Liver (tissue), 9 donors: ENCODE results near the gene TXN. TPM values are rescaled to one million over a fixed set of nuclear protein-coding genes. Genes with fewer than 3 reads are reported as not detected.

Experiments
- DNase-seq: peaks from one replicate; pipeline ENCODE4 v3.0.0-alpha.2; 2017; ENCODE audit warnings: low spot score
- H3K27ac ChIP-seq, 2 donors: one replicate each; pipeline ENCODE4 v1.7.0; 2013; ENCODE audit warnings: inconsistent platforms in 2 of 2, low read length in 2 of 2, control low read depth in 1 of 2, low read depth in 1 of 2, mild to moderate bottlenecking in 1 of 2
- H3K27me3 ChIP-seq, 4 donors: one replicate each; pipeline versions ENCODE4 v1.6.1 to v1.7.0; 2013; ENCODE audit warnings: low read length in 3 of 4, inconsistent platforms in 1 of 4, mild to moderate bottlenecking in 1 of 4, moderate library complexity in 1 of 4; ENCODE audit not compliant: control insufficient read depth in 4 of 4, insufficient read depth in 4 of 4
- H3K36me3 ChIP-seq, 4 donors: one replicate each; pipeline versions ENCODE4 v1.6.1 to v1.7.0; 2013; ENCODE audit warnings: low read length in 3 of 4, mild to moderate bottlenecking in 3 of 4, low read depth in 1 of 4, moderate library complexity in 1 of 4; ENCODE audit not compliant: control insufficient read depth in 4 of 4, insufficient read depth in 3 of 4
- H3K4me1 ChIP-seq, 4 donors: one replicate each; pipeline versions ENCODE4 v1.6.1 to v1.7.0; 2013; ENCODE audit warnings: low read length in 3 of 4, mild to moderate bottlenecking in 3 of 4, moderate library complexity in 1 of 4; ENCODE audit not compliant: control insufficient read depth in 4 of 4, insufficient read depth in 4 of 4
- H3K4me3 ChIP-seq, 3 donors: one replicate each; pipeline versions ENCODE4 v1.6.1 to v1.7.0; 2013; ENCODE audit warnings: low read length in 3 of 3, control low read depth in 1 of 3, low read depth in 1 of 3, mild to moderate bottlenecking in 1 of 3
- H3K9ac ChIP-seq, 2 donors: one replicate each; pipeline ENCODE4 v1.7.0; 2013; ENCODE audit warnings: low read length in 2 of 2, mild to moderate bottlenecking in 2 of 2, moderate library complexity in 2 of 2, control low read depth in 1 of 2, low read depth in 1 of 2
- H3K9me3 ChIP-seq, 4 donors: one replicate each; pipeline versions ENCODE4 v1.6.1 to v1.7.0; 2013; ENCODE audit warnings: low read length in 3 of 4; ENCODE audit not compliant: control insufficient read depth in 4 of 4
- CTCF ChIP-seq: fragments of 150-350 bp; IDR thresholded peaks from 2 replicates; pipeline ENCODE4 v1.5.1; 2017; ENCODE audit warnings: improper control_type of control experiment, low read depth, low read length; ENCODE audit not compliant: missing input control
- EGR1 ChIP-seq, 2 donors: IDR thresholded peaks; 2 replicates each; pipeline ENCODE4 v1.6.1; 2016 to 2018; ENCODE audit warnings: antibody characterized with exemption in 2 of 2, low read depth in 2 of 2
- FOXA1 ChIP-seq: IDR thresholded peaks from 2 replicates; pipeline ENCODE4 v1.6.1; 2016; ENCODE audit warnings: antibody characterized with exemption
- FOXA2 ChIP-seq: IDR thresholded peaks from 2 replicates; pipeline ENCODE4 v1.6.1; 2016; ENCODE audit warnings: antibody characterized with exemption
- HNF4A ChIP-seq, 2 donors: conservative IDR thresholded peaks; 2 replicates each; pipeline ENCODE4 v1.6.1; 2016; ENCODE audit warnings: antibody characterized with exemption in 2 of 2, mild to moderate bottlenecking in 2 of 2
- JUND ChIP-seq, 2 donors: IDR thresholded peaks; 2 replicates each; pipeline ENCODE4 v1.6.1; 2016; ENCODE audit warnings: antibody characterized with exemption in 2 of 2
- NR2F2 ChIP-seq: IDR thresholded peaks from 2 replicates; pipeline ENCODE4 v1.6.1; 2016; ENCODE audit warnings: antibody characterized with exemption
- RAD21 ChIP-seq, 2 donors: IDR thresholded peaks; 2 replicates each; pipeline ENCODE4 v1.6.1; 2016; ENCODE audit warnings: antibody characterized with exemption in 2 of 2, mild to moderate bottlenecking in 2 of 2
- REST ChIP-seq: IDR thresholded peaks from 2 replicates; pipeline ENCODE4 v1.6.1; 2016; ENCODE audit warnings: antibody characterized with exemption, mild to moderate bottlenecking
- RXRA ChIP-seq, 2 donors: IDR thresholded peaks; 2 replicates each; pipeline ENCODE4 v1.6.1; 2017 to 2018; ENCODE audit warnings: antibody characterized with exemption in 2 of 2, mild to moderate bottlenecking in 1 of 2
- SP1 ChIP-seq: IDR thresholded peaks from 2 replicates; pipeline ENCODE4 v1.6.1; 2018; ENCODE audit warnings: antibody characterized with exemption, mild to moderate bottlenecking
- TAF1 ChIP-seq: conservative IDR thresholded peaks from 2 replicates; pipeline ENCODE4 v1.6.1; 2016; ENCODE audit warnings: antibody characterized with exemption, mild to moderate bottlenecking
- YY1 ChIP-seq: IDR thresholded peaks from 2 replicates; pipeline ENCODE4 v1.6.1; 2016; ENCODE audit warnings: antibody characterized with exemption, mild to moderate bottlenecking
- WGBS: extraction: QIAGEN DNeasy Blood & Tissue Kit; methylation state at CpG from one replicate; pipeline ENCODE4 v1.1.7; 2013; 5-methylcytosine and 5-hydroxymethylcytosine counted together
- polyA plus RNA-seq, 2 donors: library from polyadenylated mRNA; stranded (reverse) in 1 of 2; unstranded in 1 of 2; fragments of 200-250 nt in 1 of 2; fragments of >200 nt in 1 of 2; fragmentation: Nextera tagmentation in 1 of 2; extraction: Ambion mirVana in 1 of 2; gene quantifications; one replicate each; pipeline versions ENCODE4 v1.2.1 to v1.2.3, GENCODE V29; 2013 to 2015
- total RNA-seq, 2 donors: library from RNA; depleted of rRNA; stranded (reverse); fragments of >200 nt; gene quantifications; one replicate each; pipeline ENCODE4 v1.2.3, GENCODE V29; 2014
- TF ChIP-seq, protein P1 (sequence below): IDR thresholded peaks from 2 replicates; pipeline ENCODE4 v1.6.1; 2016; ENCODE audit warnings: antibody characterized with exemption
- TF ChIP-seq, protein P2 (sequence below): IDR thresholded peaks from 2 replicates; pipeline ENCODE4 v1.6.1; 2016; ENCODE audit warnings: antibody characterized with exemption
- donor health status: healthy.
- donor health status: healthy.
- donor health status: healthy.
- donor health status: healthy.
- donor health status: healthy.

Gene TXN
- total and polyA plus RNA-seq, 4 donors = 65.4 to 400 (median 147) TPM

- DNase-seq = no peak
- no peaks in the 10 kb centered on the region for H3K27me3 ChIP-seq
- no peak for TF ChIP-seq NR2F2
- TF ChIP-seq YY1 = no peak
- no peak for TF ChIP-seq REST
- TF ChIP-seq, protein P1, sequence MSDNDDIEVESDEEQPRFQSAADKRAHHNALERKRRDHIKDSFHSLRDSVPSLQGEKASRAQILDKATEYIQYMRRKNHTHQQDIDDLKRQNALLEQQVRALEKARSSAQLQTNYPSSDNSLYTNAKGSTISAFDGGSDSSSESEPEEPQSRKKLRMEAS = no peak
- TF ChIP-seq CTCF = no peak
- no peak for TF ChIP-seq EGR1 (IDR thresholded peaks at IDR 0.05; ENCODE audit: low read depth in 2 of 2)
- TF ChIP-seq RAD21 (IDR thresholded peaks at IDR 0.05) = no peak
- no peaks in the 10 kb centered on the region for H3K36me3 ChIP-seq
- no peaks in the 10 kb centered on the region for H3K4me1 ChIP-seq
- H3K27ac ChIP-seq = no peak overlapping the region
- no peak overlapping the region for H3K9ac ChIP-seq
- WGBS = 92% methylated on average over 1 of the region's 1 CpG
- no peaks in the 10 kb centered on the region for H3K9me3 ChIP-seq
- H3K4me3 ChIP-seq = no peak overlapping the region
Observed at GRCh38 chr9:110293248-110293647, 36.9 kb upstream of the TXN start.

DNA sequence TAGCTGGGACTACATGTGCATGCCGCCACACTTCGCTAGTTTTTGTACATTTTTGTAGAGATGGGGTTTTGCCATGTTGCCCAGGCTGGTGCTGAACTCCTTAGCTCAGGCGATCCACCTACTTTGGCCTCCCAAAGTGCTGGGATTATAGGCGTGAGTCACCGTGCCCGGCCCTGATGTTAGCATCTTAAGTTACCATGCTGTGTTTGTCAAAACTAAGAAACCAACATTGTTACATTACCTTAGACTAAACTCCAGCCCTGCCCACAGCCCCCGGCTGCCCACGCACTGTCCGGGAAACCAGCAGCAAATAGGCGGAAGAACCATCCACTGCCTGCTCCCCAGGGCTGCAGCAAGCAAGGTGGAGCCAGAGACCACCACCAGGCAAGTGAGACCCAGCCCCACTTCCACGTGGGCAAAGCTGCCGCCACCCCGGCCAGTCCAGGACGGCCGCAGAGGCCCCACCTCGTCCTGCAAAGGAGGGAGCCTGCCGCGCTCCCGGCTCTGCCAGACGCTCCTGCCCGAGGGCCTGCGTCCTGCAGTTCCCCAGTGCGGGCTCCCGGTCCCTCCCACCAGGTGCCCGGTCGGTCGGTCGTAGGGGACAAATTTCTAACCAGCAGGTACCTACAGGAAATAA is 35.7 kb upstream of the TXN start:
- H3K4me1 ChIP-seq = no peaks in the 10 kb centered on the region
- WGBS = 90% methylated on average over 28 of the region's 28 CpGs
- DNase-seq = no peak

More for the DNA sequence above, 35.7 kb upstream of the TXN start:
- Histone ChIP-seq H3K4me3 (no peak overlapping the region), H3K9ac (no peak overlapping the region), H3K36me3 (no peaks in the 10 kb centered on the region), H3K9me3 (no peaks in the 10 kb centered on the region), H3K27ac (no peak overlapping the region), H3K27me3 (no peaks in the 10 kb centered on the region)
- no peak for TF ChIP-seq FOXA1
- no peak for TF ChIP-seq NR2F2
- TF ChIP-seq FOXA2 = no peak
- TF ChIP-seq TAF1 = no peak
- TF ChIP-seq RAD21 (IDR thresholded peaks at IDR 0.05) = no peak
- TF ChIP-seq EGR1 (IDR thresholded peaks at IDR 0.05; ENCODE audit: low read depth in 2 of 2) = no peak
- TF ChIP-seq, protein P1 = no peak
- TF ChIP-seq YY1 = no peak
- no peak for TF ChIP-seq HNF4A (conservative IDR thresholded peaks at IDR 0.05)
- no peak for TF ChIP-seq REST
- TF ChIP-seq JUND (IDR thresholded peaks at IDR 0.05) = no peak
- TF ChIP-seq, protein P2, sequence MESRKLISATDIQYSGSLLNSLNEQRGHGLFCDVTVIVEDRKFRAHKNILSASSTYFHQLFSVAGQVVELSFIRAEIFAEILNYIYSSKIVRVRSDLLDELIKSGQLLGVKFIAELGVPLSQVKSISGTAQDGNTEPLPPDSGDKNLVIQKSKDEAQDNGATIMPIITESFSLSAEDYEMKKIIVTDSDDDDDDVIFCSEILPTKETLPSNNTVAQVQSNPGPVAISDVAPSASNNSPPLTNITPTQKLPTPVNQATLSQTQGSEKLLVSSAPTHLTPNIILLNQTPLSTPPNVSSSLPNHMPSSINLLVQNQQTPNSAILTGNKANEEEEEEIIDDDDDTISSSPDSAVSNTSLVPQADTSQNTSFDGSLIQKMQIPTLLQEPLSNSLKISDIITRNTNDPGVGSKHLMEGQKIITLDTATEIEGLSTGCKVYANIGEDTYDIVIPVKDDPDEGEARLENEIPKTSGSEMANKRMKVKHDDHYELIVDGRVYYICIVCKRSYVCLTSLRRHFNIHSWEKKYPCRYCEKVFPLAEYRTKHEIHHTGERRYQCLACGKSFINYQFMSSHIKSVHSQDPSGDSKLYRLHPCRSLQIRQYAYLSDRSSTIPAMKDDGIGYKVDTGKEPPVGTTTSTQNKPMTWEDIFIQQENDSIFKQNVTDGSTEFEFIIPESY = no peak
- TF ChIP-seq RXRA (IDR thresholded peaks at IDR 0.05) = no peak
- TF ChIP-seq CTCF = no peak
- TF ChIP-seq SP1 = no peak
